Stimulated activated CD8-positive, alpha-beta memory T cell treated with anti-CD3 and anti-CD28 coated beads, Interleukin-15, amount 100 ng/mL, for 1 hour (primary cell): Measurements from ENCODE around the gene ZNF384.
A peak's percentile ranks its signal among the peaks of the same experiment; 100 is the strongest.
"Not testable (repeated sequence)": the region's sequence is repeated elsewhere in the genome, so short reads cannot be mapped to it uniquely, and the experiment has no call there.

Experiments used
- DNase-seq: peaks from one replicate; pipeline ENCODE4 v3.0.0-alpha.2; 2020; ENCODE audit warnings: low read depth

The ZNF384 gene

GRCh38 chr12:6688999-6689882, at the start of gene ZNF384:
Gene ZNF384, minus strand, starts transcription at chr12:6689375. Its CDS starts 9,855 bp downstream, at chr12:6679520.
- peak; percentile 88 for DNase-seq

- no peak for DNase-seq
Observed at GRCh38 chr12:6736754-6737153, 47.6 kb upstream of the ZNF384 start.

- no peak for DNase-seq
Observed at GRCh38 chr12:6735448-6736191, 46.4 kb upstream of the ZNF384 start.

- no peak for DNase-seq
Observed at GRCh38 chr12:6734506-6735387, 45.6 kb upstream of the ZNF384 start.

GRCh38 chr12:6730169-6730568, 41.0 kb upstream of the ZNF384 start:
- DNase-seq = no peak

- DNase-seq = no peak
Observed at GRCh38 chr12:6729186-6729585, 40.0 kb upstream of the ZNF384 start.

GRCh38 chr12:6725350-6725749, 36.2 kb upstream of the ZNF384 start:
- no peak for DNase-seq

GRCh38 chr12:6724409-6724797, 35.2 kb upstream of the ZNF384 start:
- no peak for DNase-seq

- DNase-seq = peak; percentile 94
Observed at GRCh38 chr12:6723607-6724408, 34.6 kb upstream of the ZNF384 start, which contains the start of gene COPS7A. Gene COPS7A, plus strand, starts transcription at chr12:6724046. Its CDS starts 611 bp downstream, at chr12:6724657.

GRCh38 chr12:6722863-6723262, 33.7 kb upstream of the ZNF384 start:
- DNase-seq = no peak

GRCh38 chr12:6716874-6717437, 27.8 kb upstream of the ZNF384 start:
- DNase-seq = no peak

GRCh38 chr12:6716031-6716873, 27.1 kb upstream of the ZNF384 start:
- DNase-seq = not testable (repeated sequence)

GRCh38 chr12:6708960-6709394, 19.8 kb upstream of the ZNF384 start:
- DNase-seq = no peak

GRCh38 chr12:6708351-6708750, 19.2 kb upstream of the ZNF384 start:
- not testable (repeated sequence) for DNase-seq

GRCh38 chr12:6703631-6704030, 14.5 kb upstream of the ZNF384 start:
- no peak for DNase-seq

GRCh38 chr12:6701078-6701768, 12.0 kb upstream of the ZNF384 start:
- DNase-seq = no peak

- no peak for DNase-seq
Observed at GRCh38 chr12:6700646-6701051, 11.5 kb upstream of the ZNF384 start, which contains the start of gene PIANP. Gene PIANP, minus strand, starts transcription at chr12:6700815. Its CDS starts 2,754 bp downstream, at chr12:6698061.

- no peak for DNase-seq
Observed at GRCh38 chr12:6699989-6700645, 10.9 kb upstream of the ZNF384 start.
